ENCODE measurements around the gene MYH7B. TPM values are rescaled to one million over a fixed set of nuclear protein-coding genes. Genes with fewer than 3 reads are reported as not detected.
A peak's percentile ranks its signal among the peaks of the same experiment; 100 is the strongest.

Gene MYH7B
- total RNA-seq, 1 experiment from 2014 or later = 0.22 TPM

- WGBS (ENCODE audit: extremely low coverage, insufficient read length, low lambda C conversion rate) = no CpG with 5 or more reads among the region's 21 CpGs
- TF ChIP-seq CTCF (conservative IDR thresholded peaks at IDR 0.05) = no peak
Observed at GRCh38 chr20:34956751-34957472, 1.2 kb downstream of the MYH7B start.

More at GRCh38 chr20:34956751-34957472, 1.2 kb downstream of the MYH7B start:
- DNase-seq = no peak
- Mint-ChIP-seq H3K27ac (peak overlapping the region; percentile 57 to 97 (median 95); a peak in 3 of 7 replicates), H3K9me3 (no peaks in the 10 kb centered on the region; a peak in 1 of 5 replicates), H3K4me3 (peak overlapping the region in 1 of 2 experiments; percentile 2; a peak in 2 of 5 replicates), H3K27me3 (ENCODE audit: low read depth) (no peaks in the 10 kb centered on the region; the same call in none of the 2 replicates), H3K36me3 (ENCODE audit: insufficient read depth in 1 of 3, low read depth in 3 of 3) (0 out of 7 replicates have a peak, but pooled peaks cover 0 to 1% (median 0%) of the 10 kb centered on the region in 3 experiments), H3K4me1 (peaks cover 45 to 48% of the 10 kb centered on the region in 2 experiments)
- no peaks in the 10 kb centered on the region for H4K20me1 ChIP-seq (ENCODE audit: control insufficient read depth, insufficient read depth, insufficient read length)
- no peak overlapping the region for H4K8ac ChIP-seq (replicated peaks; ENCODE audit: insufficient read length, low read depth, low read length)
- H2BK20ac ChIP-seq (ENCODE audit: low read depth, low read length, poor library complexity, severe bottlenecking) = no peak overlapping the region
- no peak overlapping the region for H2BK15ac ChIP-seq (ENCODE audit: low read depth, low read length)
- H3K14ac ChIP-seq (ENCODE audit: insufficient read depth, low read length) = no peak overlapping the region
- H4K5ac ChIP-seq (ENCODE audit: insufficient read length, low read depth, low read length) = no peak overlapping the region
- H2BK5ac ChIP-seq (ENCODE audit: insufficient read length, low read length) = no peak overlapping the region
- no peak overlapping the region for H2AK5ac ChIP-seq (ENCODE audit: insufficient read length, low read length)
- H3T11ph ChIP-seq (ENCODE audit: low read length) = no peak overlapping the region
- no peak overlapping the region for H2BK120ac ChIP-seq (ENCODE audit: low read depth, low read length, poor library complexity, severe bottlenecking)
- no peak overlapping the region for H3K27ac ChIP-seq (ENCODE audit: insufficient read length, low read depth, low read length)
- H3K27me3 ChIP-seq (ENCODE audit: insufficient read depth, low read length) = no peaks in the 10 kb centered on the region
- no peak overlapping the region for H3K9ac ChIP-seq (ENCODE audit: extremely low read depth, insufficient read length, low read length)
- H3K9me3 ChIP-seq (ENCODE audit: control insufficient read depth, low read depth, low read length) = no peaks in the 10 kb centered on the region
- H2AFZ ChIP-seq (ENCODE audit: low read length) = no peak overlapping the region
- H3K23me2 ChIP-seq (ENCODE audit: insufficient read length, low read depth, low read length, poor library complexity, severe bottlenecking) = peaks cover 5% of the 10 kb centered on the region
- H3K79me1 ChIP-seq (ENCODE audit: insufficient read depth, low read depth, low read length, poor library complexity, severe bottlenecking) = no peaks in the 10 kb centered on the region
- H3K79me2 ChIP-seq (ENCODE audit: insufficient read depth, low read length) = no peaks in the 10 kb centered on the region
- no peak overlapping the region for H4K91ac ChIP-seq (ENCODE audit: insufficient read length, low read depth, low read length)
- no peak overlapping the region for H3K18ac ChIP-seq (ENCODE audit: insufficient read length, low read depth, low read length)
- H3K4me2 ChIP-seq (ENCODE audit: insufficient read depth, insufficient read length, low read length) = no peak overlapping the region
- H2BK12ac ChIP-seq (ENCODE audit: insufficient read length, low read depth, low read length) = no peak overlapping the region
- no peak overlapping the region for H3K56ac ChIP-seq (ENCODE audit: insufficient read length, low read depth, low read length)
- no peak overlapping the region for H3K23ac ChIP-seq (ENCODE audit: insufficient read length, low read depth, low read length)
- H3K4me1 ChIP-seq (ENCODE audit: insufficient read depth, low read length) = no peaks in the 10 kb centered on the region
- H3K4ac ChIP-seq (ENCODE audit: low read depth, low read length) = no peak overlapping the region
